Endothelial cell (in vitro differentiated cells): ENCODE measurements around the gene KIN. TPM values are rescaled to one million over a fixed set of nuclear protein-coding genes. Genes with fewer than 3 reads are reported as not detected.

Experiments used
- DNase-seq: peaks from one replicate; pipeline ENCODE4 v3.0.0; 2021; ENCODE audit warnings: low spot score
- H3K27ac Mint-ChIP-seq: one replicate; pipeline ENCODE4 v1.8.0; 2021; ENCODE audit warnings: mixed read lengths, inconsistent platforms; ENCODE audit not compliant: unreplicated experiment
- H3K27me3 Mint-ChIP-seq: one replicate; pipeline ENCODE4 v1.8.0; 2021; ENCODE audit warnings: mild to moderate bottlenecking, moderate library complexity, mixed read lengths, inconsistent platforms; ENCODE audit not compliant: unreplicated experiment
- H3K36me3 Mint-ChIP-seq: one replicate; pipeline ENCODE4 v1.8.0; 2021; ENCODE audit warnings: mild to moderate bottlenecking, low read depth, mixed read lengths, inconsistent platforms; ENCODE audit not compliant: unreplicated experiment
- H3K4me1 Mint-ChIP-seq: one replicate; pipeline ENCODE4 v1.8.0; 2021; ENCODE audit warnings: mild to moderate bottlenecking, mixed read lengths, inconsistent platforms; ENCODE audit not compliant: unreplicated experiment
- H3K4me3 Mint-ChIP-seq: one replicate; pipeline ENCODE4 v1.8.0; 2021; ENCODE audit warnings: mild to moderate bottlenecking, mixed read lengths, inconsistent platforms; ENCODE audit not compliant: unreplicated experiment
- H3K9me3 Mint-ChIP-seq: one replicate; pipeline ENCODE4 v1.8.0; 2021; ENCODE audit warnings: mixed read lengths, inconsistent platforms; ENCODE audit not compliant: unreplicated experiment
- total RNA-seq: library from RNA; stranded (reverse); fragmentation: NEBNext Ultra II Directional; extraction: Animal tissue kit (Norgen Biotek cat#: 25700); gene quantifications from one replicate; pipeline ENCODE4 v1.2.1, GENCODE V29; 2021; ENCODE audit not compliant: unreplicated experiment
- TF ChIP-seq, protein P1 (sequence below): fragments of 200-600 bp; sonication (generic); IDR thresholded peaks from one replicate; pipeline ENCODE4 v1.5.0; 2021; ENCODE audit warnings: antibody characterized with exemption; ENCODE audit not compliant: unreplicated experiment

Gene KIN
- total RNA-seq, 1 donor from 2014 or later: 13.2 TPM

DNA sequence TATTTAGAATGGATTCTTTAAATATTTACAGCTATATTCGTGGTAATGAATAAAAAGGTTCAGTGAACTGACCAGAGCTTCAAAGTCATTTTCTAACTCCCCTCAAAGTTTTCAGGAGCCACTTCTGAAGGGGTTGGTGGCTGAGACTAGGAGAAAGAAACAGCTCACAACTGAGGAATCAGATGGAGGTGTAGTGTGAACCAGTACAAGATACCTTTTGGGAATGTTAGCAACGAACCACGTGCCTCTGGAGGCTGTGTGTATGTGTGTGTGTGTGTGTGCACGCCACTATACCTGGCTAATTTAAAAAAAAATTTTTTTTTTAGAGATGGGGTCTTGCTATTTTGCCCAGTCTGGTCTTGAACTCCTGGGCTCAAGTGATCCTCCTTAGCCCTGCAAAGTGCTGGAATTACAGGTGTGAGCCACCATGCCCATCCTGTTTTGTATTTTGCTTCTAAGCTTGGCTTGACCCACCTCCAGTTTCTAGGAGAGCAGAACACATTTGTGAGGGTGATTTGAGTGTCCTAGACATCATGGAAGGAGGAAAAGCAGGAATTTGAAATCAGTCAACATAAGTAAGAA is 21.0 kb upstream of the KIN start:
- Mint-ChIP-seq H3K36me3 (peaks cover 17% of the 10 kb centered on the region), H3K27me3 (peaks cover 3% of the 10 kb centered on the region), H3K4me3 (no peak overlapping the region), H3K4me1 (peaks cover 8% of the 10 kb centered on the region), H3K9me3 (no peaks in the 10 kb centered on the region), H3K27ac (no peak overlapping the region)
- TF ChIP-seq, protein P1, sequence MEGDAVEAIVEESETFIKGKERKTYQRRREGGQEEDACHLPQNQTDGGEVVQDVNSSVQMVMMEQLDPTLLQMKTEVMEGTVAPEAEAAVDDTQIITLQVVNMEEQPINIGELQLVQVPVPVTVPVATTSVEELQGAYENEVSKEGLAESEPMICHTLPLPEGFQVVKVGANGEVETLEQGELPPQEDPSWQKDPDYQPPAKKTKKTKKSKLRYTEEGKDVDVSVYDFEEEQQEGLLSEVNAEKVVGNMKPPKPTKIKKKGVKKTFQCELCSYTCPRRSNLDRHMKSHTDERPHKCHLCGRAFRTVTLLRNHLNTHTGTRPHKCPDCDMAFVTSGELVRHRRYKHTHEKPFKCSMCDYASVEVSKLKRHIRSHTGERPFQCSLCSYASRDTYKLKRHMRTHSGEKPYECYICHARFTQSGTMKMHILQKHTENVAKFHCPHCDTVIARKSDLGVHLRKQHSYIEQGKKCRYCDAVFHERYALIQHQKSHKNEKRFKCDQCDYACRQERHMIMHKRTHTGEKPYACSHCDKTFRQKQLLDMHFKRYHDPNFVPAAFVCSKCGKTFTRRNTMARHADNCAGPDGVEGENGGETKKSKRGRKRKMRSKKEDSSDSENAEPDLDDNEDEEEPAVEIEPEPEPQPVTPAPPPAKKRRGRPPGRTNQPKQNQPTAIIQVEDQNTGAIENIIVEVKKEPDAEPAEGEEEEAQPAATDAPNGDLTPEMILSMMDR: no peak
- no peak for DNase-seq

DNA sequence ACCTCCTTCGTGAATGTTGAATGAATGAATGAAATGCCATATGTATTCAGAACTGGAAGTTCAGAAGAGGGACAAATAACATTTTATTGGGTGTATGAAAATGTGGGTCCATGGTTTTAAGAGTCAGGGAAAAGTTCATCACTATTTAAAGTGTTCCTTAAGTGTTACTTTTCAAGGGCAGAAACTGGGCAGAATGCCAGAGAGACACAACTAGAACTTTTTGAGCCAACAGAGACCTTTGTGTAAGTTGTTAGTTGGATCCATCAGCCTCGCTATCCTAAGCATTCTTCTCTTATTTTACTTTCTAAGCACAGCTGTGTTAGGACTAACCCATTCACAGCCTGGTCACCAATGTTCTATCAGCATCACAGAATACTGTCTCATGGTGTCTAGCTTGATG is 16.9 kb upstream of the KIN start:
- TF ChIP-seq, protein P1: no peak
- H3K27me3 Mint-ChIP-seq: no peaks in the 10 kb centered on the region
- H3K36me3 Mint-ChIP-seq: peaks cover 25% of the 10 kb centered on the region
- no peak for DNase-seq
- H3K4me3 Mint-ChIP-seq: no peak overlapping the region
- H3K4me1 Mint-ChIP-seq: no peaks in the 10 kb centered on the region
- H3K9me3 Mint-ChIP-seq: no peaks in the 10 kb centered on the region
- no peak overlapping the region for H3K27ac Mint-ChIP-seq

DNA sequence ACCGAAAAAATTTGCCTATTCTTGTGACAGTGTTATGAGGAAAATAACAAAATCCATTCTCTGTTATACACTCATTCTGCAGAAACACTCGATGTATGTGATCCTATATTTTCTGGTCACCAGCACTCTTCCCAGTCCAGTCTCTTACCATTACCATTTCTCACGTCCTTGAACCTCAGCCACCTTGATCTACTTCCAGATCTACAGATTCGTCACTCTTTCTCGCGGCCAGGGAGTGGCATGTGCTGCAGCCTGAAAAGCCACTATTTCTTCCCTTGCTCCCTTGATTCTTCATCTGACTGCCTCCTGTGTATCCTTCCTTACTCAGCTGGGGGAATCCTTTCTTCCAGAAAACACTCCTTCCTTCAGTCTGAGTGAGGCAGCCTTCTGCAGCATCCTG is 16.4 kb upstream of the KIN start:
- no peak for DNase-seq
- TF ChIP-seq, protein P1: no peak
- Mint-ChIP-seq H3K36me3 (peaks cover 26% of the 10 kb centered on the region), H3K27ac (no peak overlapping the region), H3K4me3 (no peak overlapping the region), H3K27me3 (no peaks in the 10 kb centered on the region), H3K4me1 (no peaks in the 10 kb centered on the region), H3K9me3 (no peaks in the 10 kb centered on the region)

- H3K4me3 Mint-ChIP-seq: no peak overlapping the region
- H3K9me3 Mint-ChIP-seq: no peaks in the 10 kb centered on the region
- DNase-seq: no peak
- H3K27ac Mint-ChIP-seq: no peak overlapping the region
- no peaks in the 10 kb centered on the region for H3K4me1 Mint-ChIP-seq
- H3K27me3 Mint-ChIP-seq: no peaks in the 10 kb centered on the region
- TF ChIP-seq, protein P1: no peak
- peaks cover 25% of the 10 kb centered on the region for H3K36me3 Mint-ChIP-seq
These were observed 14.8 kb upstream of the KIN start for GRCh38 chr10:7802606-7803005.

DNA sequence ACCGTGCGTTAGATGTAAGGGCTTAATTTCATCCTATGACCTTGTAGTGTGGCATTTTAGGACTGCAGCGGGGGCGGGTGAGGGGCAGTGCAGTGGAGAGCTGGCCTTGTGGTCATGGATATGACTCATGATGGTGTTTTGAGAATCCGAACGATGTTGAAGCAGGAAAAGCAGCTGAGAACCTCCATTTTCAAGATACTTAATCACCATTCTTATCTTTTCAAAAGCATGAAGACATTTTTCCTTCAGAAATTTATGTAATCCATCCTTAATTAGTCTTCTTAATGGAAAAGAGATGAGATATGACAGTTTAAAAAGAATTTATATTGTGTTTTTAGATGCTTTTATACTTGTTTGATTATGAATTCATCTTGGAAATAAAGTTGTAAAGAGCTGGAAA is 9.8 kb upstream of the KIN start:
- Mint-ChIP-seq H3K4me3 (no peak overlapping the region), H3K4me1 (no peaks in the 10 kb centered on the region), H3K36me3 (peaks cover 17% of the 10 kb centered on the region), H3K27me3 (no peaks in the 10 kb centered on the region), H3K9me3 (no peaks in the 10 kb centered on the region), H3K27ac (no peak overlapping the region)
- TF ChIP-seq, protein P1: no peak
- DNase-seq: no peak
